Activated CD8-positive, alpha-beta memory T cell treated with anti-CD3 and anti-CD28 coated beads for 48 hours (primary cell): ENCODE data around the gene PZP.

Experiments
- DNase-seq, 3 experiments: peaks; one replicate each; pipeline ENCODE4 v3.0.0-alpha.2; 2020; ENCODE audit warnings: low read depth in 2 of 3, low spot score in 2 of 3

Gene PZP

GRCh38 chr12:9104767-9105423 lies 103.3 kb downstream of the PZP start:
- DNase-seq: no peak

GRCh38 chr12:9104087-9104486 lies 104.1 kb downstream of the PZP start:
- no peak for DNase-seq

- DNase-seq: no peak
Observed at GRCh38 chr12:9103050-9103849, 104.9 kb downstream of the PZP start.

- no peak for DNase-seq
Observed at GRCh38 chr12:9101018-9101687, 107.0 kb downstream of the PZP start.

- DNase-seq: no peak
Observed at GRCh38 chr12:9099552-9100190, 108.5 kb downstream of the PZP start.
